DMS79 treated with DMSO at 0.1 percent for 48 hours (cell line): ENCODE measurements around the gene DCHS2.

Source experiments
- DNase-seq: peaks from one replicate; lab custom pipeline; 2025; lab: John Stamatoyannopoulos, UW

Gene DCHS2

GRCh38 chr4:154194649-154195048 lies 296.9 kb downstream of the DCHS2 start:
- DNase-seq = no peak

- DNase-seq = no peak
Observed at GRCh38 chr4:154192585-154192984, 299.0 kb downstream of the DCHS2 start.

- DNase-seq = no peak
Observed at GRCh38 chr4:154189346-154189745, 302.3 kb downstream of the DCHS2 start.

GRCh38 chr4:154186888-154187287 lies 304.7 kb downstream of the DCHS2 start:
- DNase-seq = no peak

GRCh38 chr4:154186035-154186434 lies 305.6 kb downstream of the DCHS2 start:
- DNase-seq = no peak

- no peak for DNase-seq
Observed at GRCh38 chr4:154184238-154184637, 307.4 kb downstream of the DCHS2 start.

GRCh38 chr4:154183264-154183663 lies 308.3 kb downstream of the DCHS2 start:
- DNase-seq = no peak
